Astrocyte (in vitro differentiated cells and primary cell): ENCODE measurements around the gene APOBEC3F. TPM values are rescaled to one million over a fixed set of nuclear protein-coding genes. Genes with fewer than 3 reads are reported as not detected.
"Not testable (repeated sequence)": the region's sequence is repeated elsewhere in the genome, so short reads cannot be mapped to it uniquely, and the experiment has no call there.

Source experiments
- DNase-seq: peaks from one replicate; pipeline ENCODE4 v3.0.0-alpha.2; 2010; ENCODE audit warnings: low read depth
- FAIRE-seq: peaks from 2 replicates; lab custom pipeline; 2011; peaks lifted over from hg19 to GRCh38; lab: Jason Lieb, UNC
- H2AFZ ChIP-seq: 2 replicates; pipeline ENCODE4 v1.6.0; 2012; ENCODE audit warnings: low read depth, low read length, inconsistent platforms
- H3K27ac ChIP-seq: 2 replicates; pipeline ENCODE4 v1.5.1; 2011; ENCODE audit warnings: low read depth, low read length, inconsistent platforms
- H3K27me3 ChIP-seq: 2 replicates; pipeline ENCODE4 v1.6.0; 2011; ENCODE audit warnings: low read length, inconsistent platforms; ENCODE audit not compliant: insufficient read depth
- H3K36me3 ChIP-seq: 2 replicates; pipeline ENCODE4 v1.5.1; 2011; ENCODE audit warnings: low read length, inconsistent platforms; ENCODE audit not compliant: insufficient read depth
- H3K4me1 ChIP-seq: 2 replicates; pipeline ENCODE4 v1.5.1; 2011; ENCODE audit warnings: low read length, inconsistent platforms; ENCODE audit not compliant: insufficient read depth
- H3K4me2 ChIP-seq: 2 replicates; pipeline ENCODE4 v1.6.0; 2012; ENCODE audit warnings: low read length, inconsistent platforms
- H3K4me3 ChIP-seq: 2 replicates; pipeline ENCODE4 v1.5.1; 2011; ENCODE audit warnings: low read depth, mild to moderate bottlenecking, low read length, inconsistent platforms; ENCODE audit not compliant: insufficient read depth
- H3K79me2 ChIP-seq: 2 replicates; pipeline ENCODE4 v1.6.0; 2012; ENCODE audit warnings: mild to moderate bottlenecking, low read length, inconsistent platforms; ENCODE audit not compliant: insufficient read depth
- H3K9ac ChIP-seq: 2 replicates; pipeline ENCODE4 v1.6.0; 2012; ENCODE audit warnings: mild to moderate bottlenecking, low read length, inconsistent platforms
- H3K9me3 ChIP-seq: 2 replicates; pipeline ENCODE4 v1.5.1; 2012; ENCODE audit warnings: low read depth, mild to moderate bottlenecking, low read length, inconsistent platforms; ENCODE audit not compliant: insufficient read depth
- H4K20me1 ChIP-seq: 2 replicates; pipeline ENCODE4 v1.6.0; 2012; ENCODE audit warnings: low read length, inconsistent platforms; ENCODE audit not compliant: insufficient read depth
- H3K27ac Mint-ChIP-seq: one replicate; pipeline ENCODE4 v1.8.0; 2021; ENCODE audit warnings: mild to moderate bottlenecking, mixed read lengths; ENCODE audit not compliant: unreplicated experiment
- H3K27me3 Mint-ChIP-seq: one replicate; pipeline ENCODE4 v1.8.0; 2021; ENCODE audit warnings: low read depth, mixed read lengths; ENCODE audit not compliant: unreplicated experiment
- H3K36me3 Mint-ChIP-seq: one replicate; pipeline ENCODE4 v1.8.0; 2021; ENCODE audit warnings: low read depth, mixed read lengths; ENCODE audit not compliant: unreplicated experiment
- H3K4me1 Mint-ChIP-seq: one replicate; pipeline ENCODE4 v1.8.0; 2021; ENCODE audit warnings: low read depth, mixed read lengths; ENCODE audit not compliant: unreplicated experiment
- H3K4me3 Mint-ChIP-seq: one replicate; pipeline ENCODE4 v1.8.0; 2021; ENCODE audit warnings: mild to moderate bottlenecking, moderate library complexity, mixed read lengths; ENCODE audit not compliant: unreplicated experiment
- H3K9me3 Mint-ChIP-seq: one replicate; pipeline ENCODE4 v1.8.0; 2021; ENCODE audit warnings: mild to moderate bottlenecking, mixed read lengths; ENCODE audit not compliant: unreplicated experiment
- CTCF ChIP-seq: IDR thresholded peaks from 2 replicates; pipeline ENCODE4 v1.5.1; 2011; ENCODE audit warnings: low read depth, mild to moderate bottlenecking, inconsistent platforms, low read length, moderate library complexity; ENCODE audit not compliant: insufficient read depth
- EZH2 ChIP-seq: IDR thresholded peaks from 2 replicates; pipeline ENCODE4 v1.6.1; 2012; ENCODE audit warnings: mild to moderate bottlenecking, low read length, inconsistent platforms; ENCODE audit not compliant: insufficient read depth
- total RNA-seq: library from RNA; stranded (reverse); gene quantifications from 2 replicates; pipeline ENCODE4 v1.2.1, GENCODE V29; 2021

Gene APOBEC3F
- total RNA-seq, 1 donor from 2014 or later = 10.4 TPM

GRCh38 chr22:39028281-39028680 is 12.4 kb upstream of the APOBEC3F start:
- H3K27ac Mint-ChIP-seq = no peak overlapping the region
- H3K27me3 ChIP-seq = no peaks in the 10 kb centered on the region
- no peak overlapping the region for H3K9ac ChIP-seq
- no peak overlapping the region for H3K4me3 ChIP-seq
- TF ChIP-seq CTCF (no peak), EZH2 (no peak)
- H3K27ac ChIP-seq = no peak overlapping the region
- no peak overlapping the region for H2AFZ ChIP-seq
- H3K4me3 Mint-ChIP-seq = no peak overlapping the region
- peaks cover 5% of the 10 kb centered on the region for H3K27me3 Mint-ChIP-seq
- no peaks in the 10 kb centered on the region for H3K36me3 ChIP-seq
- H3K4me1 Mint-ChIP-seq = no peaks in the 10 kb centered on the region
- H3K9me3 Mint-ChIP-seq = no peaks in the 10 kb centered on the region
- H3K4me1 ChIP-seq = no peaks in the 10 kb centered on the region
- H3K9me3 ChIP-seq = no peaks in the 10 kb centered on the region
- DNase-seq (no peak), FAIRE-seq (no peak)
- no peaks in the 10 kb centered on the region for H3K79me2 ChIP-seq
- H3K36me3 Mint-ChIP-seq = peaks cover 7% of the 10 kb centered on the region
- H3K4me2 ChIP-seq = no peak overlapping the region
- no peaks in the 10 kb centered on the region for H4K20me1 ChIP-seq

DNA sequence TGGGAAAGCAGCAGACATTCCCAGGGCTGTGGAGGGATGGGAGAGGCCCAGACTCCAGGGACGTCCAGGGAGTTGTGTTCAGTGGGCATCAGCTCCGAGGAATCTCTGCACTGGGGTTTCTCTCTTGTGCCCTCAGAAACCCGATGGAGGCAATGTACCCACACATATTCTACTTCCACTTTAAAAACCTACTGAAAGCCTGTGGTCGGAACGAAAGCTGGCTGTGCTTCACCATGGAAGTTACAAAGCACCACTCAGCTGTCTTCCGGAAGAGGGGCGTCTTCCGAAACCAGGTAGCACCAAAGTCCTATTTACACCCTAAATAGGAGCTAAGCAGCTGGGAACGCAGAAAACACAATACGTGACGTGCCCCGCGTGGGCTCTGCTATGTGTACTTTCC is 11.4 kb upstream of the APOBEC3F start:
- no peak overlapping the region for H3K4me3 Mint-ChIP-seq
- FAIRE-seq (no peak), DNase-seq (no peak)
- peaks cover 5% of the 10 kb centered on the region for H3K27me3 Mint-ChIP-seq
- Histone ChIP-seq H3K27me3 (no peaks in the 10 kb centered on the region), H3K9ac (no peak overlapping the region), H3K4me3 (no peak overlapping the region), H4K20me1 (no peaks in the 10 kb centered on the region), H3K4me2 (no peak overlapping the region), H3K9me3 (no peaks in the 10 kb centered on the region), H3K27ac (no peak overlapping the region), H2AFZ (no peak overlapping the region), H3K4me1 (no peaks in the 10 kb centered on the region), H3K36me3 (no peaks in the 10 kb centered on the region), H3K79me2 (no peaks in the 10 kb centered on the region)
- no peak for TF ChIP-seq CTCF
- no peak for TF ChIP-seq EZH2
- H3K4me1 Mint-ChIP-seq = no peaks in the 10 kb centered on the region
- no peak overlapping the region for H3K27ac Mint-ChIP-seq
- H3K36me3 Mint-ChIP-seq = peaks cover under 1% of the 10 kb centered on the region
- H3K9me3 Mint-ChIP-seq = no peaks in the 10 kb centered on the region

- TF ChIP-seq EZH2 = no peak
- TF ChIP-seq CTCF = no peak
- H3K27me3 ChIP-seq = no peaks in the 10 kb centered on the region
- no peak overlapping the region for H3K4me3 ChIP-seq
- H3K4me3 Mint-ChIP-seq = no peak overlapping the region
- FAIRE-seq = no peak
- H3K36me3 Mint-ChIP-seq = no peaks in the 10 kb centered on the region
- peaks cover 3% of the 10 kb centered on the region for H3K27me3 Mint-ChIP-seq
- no peaks in the 10 kb centered on the region for H3K36me3 ChIP-seq
- H3K79me2 ChIP-seq = no peaks in the 10 kb centered on the region
- H3K4me1 ChIP-seq = no peaks in the 10 kb centered on the region
- H3K4me2 ChIP-seq = no peak overlapping the region
- no peak overlapping the region for H3K27ac ChIP-seq
- no peaks in the 10 kb centered on the region for H3K4me1 Mint-ChIP-seq
- no peaks in the 10 kb centered on the region for H4K20me1 ChIP-seq
- no peak for DNase-seq
- H3K9me3 ChIP-seq = no peaks in the 10 kb centered on the region
- H2AFZ ChIP-seq = no peak overlapping the region
- H3K27ac Mint-ChIP-seq = no peak overlapping the region
- no peak overlapping the region for H3K9ac ChIP-seq
- H3K9me3 Mint-ChIP-seq = no peaks in the 10 kb centered on the region
These were observed 10.0 kb upstream of the APOBEC3F start for GRCh38 chr22:39030705-39031104.

DNA sequence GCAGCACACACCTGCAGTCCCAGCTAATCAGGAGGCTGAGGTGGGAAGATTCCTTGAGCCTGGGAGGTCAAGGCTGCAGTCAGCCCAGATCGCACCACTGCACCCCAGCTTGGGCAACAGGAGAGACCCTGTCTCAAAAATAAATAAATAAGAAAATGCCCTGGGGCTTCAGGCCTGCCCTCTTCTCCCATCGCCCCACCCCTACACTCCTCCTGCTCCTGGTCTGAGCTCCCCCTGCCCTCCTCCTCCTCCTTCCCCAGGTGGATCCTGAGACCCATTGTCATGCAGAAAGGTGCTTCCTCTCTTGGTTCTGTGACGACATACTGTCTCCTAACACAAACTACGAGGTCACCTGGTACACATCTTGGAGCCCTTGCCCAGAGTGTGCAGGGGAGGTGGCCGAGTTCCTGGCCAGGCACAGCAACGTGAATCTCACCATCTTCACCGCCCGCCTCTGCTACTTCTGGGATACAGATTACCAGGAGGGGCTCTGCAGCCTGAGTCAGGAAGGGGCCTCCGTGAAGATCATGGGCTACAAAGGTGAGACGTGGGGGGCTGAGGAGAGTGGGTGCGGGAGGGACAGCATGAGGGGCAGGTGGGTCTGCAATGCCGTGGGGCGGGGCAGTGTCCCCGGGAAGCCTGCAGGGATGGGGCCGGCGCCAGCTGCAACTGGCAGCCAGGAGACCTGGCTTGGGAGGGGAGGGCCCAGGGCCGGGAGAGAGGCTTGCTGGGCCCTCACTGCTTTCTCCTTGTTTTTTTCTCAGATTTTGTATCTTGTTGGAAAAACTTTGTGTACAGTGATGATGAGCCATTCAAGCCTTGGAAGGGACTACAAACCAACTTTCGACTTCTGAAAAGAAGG is 9.0 kb upstream of the APOBEC3F start:
- not testable (repeated sequence) for H3K4me2 ChIP-seq

More for the DNA sequence above, 9.0 kb upstream of the APOBEC3F start:
- not testable (repeated sequence) for H3K4me1 ChIP-seq, H3K9me3 Mint-ChIP-seq, H3K27me3 ChIP-seq, H3K27me3 Mint-ChIP-seq, H3K9me3 ChIP-seq, FAIRE-seq, H3K4me3 ChIP-seq, H3K27ac Mint-ChIP-seq, H3K4me1 Mint-ChIP-seq, H3K4me3 Mint-ChIP-seq, H3K79me2 ChIP-seq, H2AFZ ChIP-seq, H3K36me3 ChIP-seq, H4K20me1 ChIP-seq, H3K27ac ChIP-seq, H3K9ac ChIP-seq, DNase-seq, H3K36me3 Mint-ChIP-seq
